Body of pancreas (tissue), 4 donors: ENCODE measurements around the gene LINGO4. TPM values are rescaled to one million over a fixed set of nuclear protein-coding genes. Genes with fewer than 3 reads are reported as not detected.

Experiments used
- ATAC-seq: fragments of 150-250 bp; one replicate; pipeline ENCODE4 v1.9.1; 2016
- DNase-seq, 4 donors: peaks; one replicate each; pipeline ENCODE4 v3.0.0-alpha.2; 2019
- H3K27ac ChIP-seq, 4 donors: fragments of 200-600 bp; sonication (generic); 1 replicate in 3 of 4; 2 replicates in 1 of 4; pipeline versions ENCODE4 v1.5.1 to v1.6.1; 2016 to 2019; ENCODE audit warnings: mild to moderate bottlenecking in 1 of 4, mixed read lengths in 1 of 4, moderate library complexity in 1 of 4
- H3K27me3 ChIP-seq, 2 donors: fragments of 200-600 bp; sonication (generic); one replicate each; pipeline ENCODE4 v1.6.0; 2016; ENCODE audit warnings: mild to moderate bottlenecking in 1 of 2
- H3K36me3 ChIP-seq, 2 donors: fragments of 200-600 bp; sonication (generic); replicated peaks in 1 of 2; 2 replicates each; pipeline ENCODE4 v1.5.1; 2016; ENCODE audit warnings: low read depth in 2 of 2; ENCODE audit not compliant: insufficient read depth in 1 of 2
- H3K4me1 ChIP-seq: fragments of 200-600 bp; sonication (generic); one replicate; pipeline ENCODE4 v1.6.0; 2016
- H3K4me3 ChIP-seq, 2 donors: fragments of 200-600 bp; sonication (generic); 1 replicate in 1 of 2; 2 replicates in 1 of 2; pipeline ENCODE4 v1.5.1; 2016 to 2019
- H3K9me3 ChIP-seq, 3 donors: fragments of 200-600 bp; sonication (generic); 1 replicate in 2 of 3; 2 replicates in 1 of 3; pipeline ENCODE4 v1.5.1; 2016
- CTCF ChIP-seq, 7 experiments: fragments of 450-650 bp in 4 of 7; fragments of 200-600 bp in 3 of 7; sonication (generic) in 3 of 7; IDR thresholded peaks; one replicate each; pipeline ENCODE4 v1.5.1; 2016 to 2019; ENCODE audit warnings: antibody characterized with exemption in 7 of 7
- POLR2A ChIP-seq, 3 donors: fragments of 450-650 bp; IDR thresholded peaks; one replicate each; pipeline ENCODE4 v1.6.1; 2016; ENCODE audit warnings: antibody characterized with exemption in 3 of 3, mild to moderate bottlenecking in 2 of 3
- WGBS, 2 donors: methylation state at CpG; one replicate each; pipeline ENCODE4 v1.1.5; 2017; 5-methylcytosine and 5-hydroxymethylcytosine counted together
- intact Hi-C: fragments of 100-400 bp; cut with DNase I; formaldehyde crosslinking; loops from one replicate; pipeline ENCODE4 v1.15.1; 2023
- total RNA-seq, 2 donors: library from RNA; depleted of rRNA; stranded (reverse); fragments of >200 nt; gene quantifications; one replicate each; pipeline ENCODE4 v1.1.0, GENCODE V29; 2016

The LINGO4 gene
- total RNA-seq, 2 donors from 2014 or later, result 0.66 to 1.6 TPM

DNA sequence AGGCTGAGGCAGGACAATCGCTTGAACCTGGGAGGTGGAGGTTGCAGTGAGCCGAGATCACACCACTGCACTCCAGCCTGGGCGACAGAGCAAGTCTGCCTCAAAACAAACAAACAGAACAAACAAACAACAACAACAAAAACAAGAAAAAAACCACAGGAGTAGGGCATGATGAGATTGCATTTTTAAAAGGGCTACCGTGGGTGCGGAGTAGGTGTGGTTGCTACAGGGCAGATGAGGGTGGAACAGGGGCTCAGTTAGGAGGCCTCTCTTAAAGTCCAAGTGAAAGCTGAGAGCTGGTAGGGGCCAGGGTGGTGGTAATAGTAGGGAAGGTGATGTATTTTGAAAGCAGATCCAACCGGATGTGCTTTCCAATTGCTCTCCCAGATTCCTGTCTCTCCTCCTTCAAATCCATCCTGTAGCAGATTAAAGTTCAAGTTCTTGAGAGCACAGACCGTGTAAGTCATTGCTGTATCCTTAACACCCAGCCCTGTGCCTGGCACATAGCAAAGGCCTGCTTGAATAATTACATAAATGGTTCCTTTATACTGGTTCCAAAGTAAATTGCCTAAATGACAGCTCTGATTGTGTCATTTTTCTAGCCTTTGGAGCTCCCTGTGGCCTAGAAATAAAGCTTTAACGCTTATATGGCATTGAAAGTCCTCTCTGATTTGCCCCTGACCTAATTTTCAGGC is 4.2 kb upstream of the LINGO4 start:
- no peak overlapping the region for H3K4me3 ChIP-seq
- H3K36me3 ChIP-seq, result peaks cover 0 to 7% of the 10 kb centered on the region in 2 donors
- DNase-seq, result peak in 3 of 4 donors; percentile 54 to 66 (median 63)
- no peaks in the 10 kb centered on the region for H3K9me3 ChIP-seq
- intact Hi-C loops, result no loop called here
- H3K4me1 ChIP-seq, result peaks cover 16% of the 10 kb centered on the region
- ATAC-seq, result peak; percentile 65
- no peaks in the 10 kb centered on the region for H3K27me3 ChIP-seq
- H3K27ac ChIP-seq, result peak overlapping the region in 3 of 4 donors; percentile 28 to 47 (median 32)
- 48 to 54% methylated on average over 7 to 8 of the region's 8 CpGs for WGBS, 2 donors
- no peak for TF ChIP-seq CTCF (IDR thresholded peaks at IDR 0.05)
- TF ChIP-seq POLR2A (IDR thresholded peaks at IDR 0.05), result no peak

DNA sequence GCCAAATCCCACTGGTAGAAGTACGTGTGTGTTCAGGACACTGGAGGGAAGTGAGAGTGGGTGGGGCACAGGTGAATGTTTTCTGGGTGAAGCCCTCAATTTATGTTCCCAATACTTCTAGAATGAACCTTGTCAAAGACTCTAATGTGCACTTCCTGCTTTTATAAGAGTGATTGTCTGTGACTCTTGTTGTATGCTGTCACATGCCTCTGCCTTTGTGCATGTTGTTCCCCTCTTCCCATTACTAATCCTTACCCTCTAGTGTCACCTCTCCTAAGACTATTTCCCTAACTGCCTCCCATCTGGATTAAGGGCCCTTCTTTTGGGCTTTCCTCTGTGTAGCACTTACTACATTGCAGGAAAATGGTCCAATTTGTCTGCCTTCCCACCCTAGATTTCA is 2.5 kb upstream of the LINGO4 start:
- H3K27me3 ChIP-seq, result no peaks in the 10 kb centered on the region
- no peak overlapping the region for H3K27ac ChIP-seq
- no peak for TF ChIP-seq CTCF (IDR thresholded peaks at IDR 0.05)
- TF ChIP-seq POLR2A (IDR thresholded peaks at IDR 0.05), result no peak
- 64 to 70% methylated on average over 1 of the region's 1 CpG for WGBS, 2 donors
- H3K4me3 ChIP-seq, result no peak overlapping the region
- peaks cover 0 to 4% of the 10 kb centered on the region in 2 donors for H3K36me3 ChIP-seq
- H3K4me1 ChIP-seq, result peaks cover 16% of the 10 kb centered on the region
- intact Hi-C loops, result no loop called here
- no peaks in the 10 kb centered on the region for H3K9me3 ChIP-seq
- ATAC-seq, result no peak
- no peak for DNase-seq

- H3K36me3 ChIP-seq, result peaks cover 0 to 4% of the 10 kb centered on the region in 2 donors
- intact Hi-C loops, result no loop called here
- no peaks in the 10 kb centered on the region for H3K9me3 ChIP-seq
- H3K4me3 ChIP-seq, result no peak overlapping the region
- ATAC-seq (no peak), DNase-seq (no peak)
- H3K27ac ChIP-seq, result no peak overlapping the region
- WGBS, 2 donors, result 76 to 82% methylated on average over 5 of the region's 5 CpGs
- no peaks in the 10 kb centered on the region for H3K27me3 ChIP-seq
- TF ChIP-seq POLR2A (IDR thresholded peaks at IDR 0.05) (no peak), CTCF (IDR thresholded peaks at IDR 0.05) (no peak)
- peaks cover 16% of the 10 kb centered on the region for H3K4me1 ChIP-seq
Measured at GRCh38 chr1:151807131-151807530, 1.9 kb upstream of the LINGO4 start.

- Histone ChIP-seq H3K4me3 (no peak overlapping the region), H3K27me3 (no peaks in the 10 kb centered on the region), H3K9me3 (no peaks in the 10 kb centered on the region), H3K36me3 (peaks cover 0 to 4% of the 10 kb centered on the region in 2 donors), H3K4me1 (peaks cover 16% of the 10 kb centered on the region), H3K27ac (no peak overlapping the region)
- WGBS, 2 donors, result 67 to 83% methylated on average over 3 to 7 of the region's 7 CpGs
- TF ChIP-seq CTCF (IDR thresholded peaks at IDR 0.05) (no peak), POLR2A (IDR thresholded peaks at IDR 0.05) (no peak)
- no peak for DNase-seq
- no peak for ATAC-seq
- intact Hi-C loops, result no loop called here
Measured at GRCh38 chr1:151806170-151806569, 951 bp upstream of the LINGO4 start.

DNA sequence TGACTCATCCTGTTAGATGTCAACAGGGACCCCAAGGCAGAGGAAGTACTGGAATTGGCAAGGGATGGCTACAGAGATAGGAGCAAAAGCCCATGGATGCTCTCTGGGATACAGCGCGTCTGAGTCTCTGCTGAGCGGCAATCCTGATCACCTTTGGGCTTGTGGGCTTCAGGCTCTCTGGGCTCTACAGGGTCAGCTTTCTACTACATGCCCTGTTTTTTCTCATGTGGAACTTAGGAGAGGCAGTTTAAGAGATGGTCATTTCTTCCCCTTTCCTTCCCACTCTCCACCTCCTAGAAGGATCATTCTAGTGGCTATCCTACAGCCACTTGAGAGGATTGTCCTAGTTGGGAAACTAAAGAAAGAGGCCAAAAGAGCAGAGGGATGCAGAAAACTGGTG is 1.3 kb downstream of the LINGO4 start:
- Histone ChIP-seq H3K9me3 (no peaks in the 10 kb centered on the region), H3K4me3 (no peak overlapping the region), H3K36me3 (peaks cover 0 to 4% of the 10 kb centered on the region in 2 donors), H3K4me1 (no peaks in the 10 kb centered on the region), H3K27ac (no peak overlapping the region), H3K27me3 (no peaks in the 10 kb centered on the region)
- ATAC-seq (no peak), DNase-seq (no peak)
- intact Hi-C loops, result loop anchor here (2.0 kb wide), 1 partner anchor 21 kb away; no protein-coding TSS in a partner anchor
- TF ChIP-seq CTCF (IDR thresholded peaks at IDR 0.05) (no peak), POLR2A (IDR thresholded peaks at IDR 0.05) (no peak)
- WGBS, 2 donors, result 89 to 100% methylated on average over 3 of the region's 3 CpGs
